ENCODE measurements around the gene OR5M8. TPM values are rescaled to one million over a fixed set of nuclear protein-coding genes. Genes with fewer than 3 reads are reported as not detected.

The OR5M8 gene
- total and polyA plus RNA-seq, 2 experiments from 2014 or later: not detected

DNA sequence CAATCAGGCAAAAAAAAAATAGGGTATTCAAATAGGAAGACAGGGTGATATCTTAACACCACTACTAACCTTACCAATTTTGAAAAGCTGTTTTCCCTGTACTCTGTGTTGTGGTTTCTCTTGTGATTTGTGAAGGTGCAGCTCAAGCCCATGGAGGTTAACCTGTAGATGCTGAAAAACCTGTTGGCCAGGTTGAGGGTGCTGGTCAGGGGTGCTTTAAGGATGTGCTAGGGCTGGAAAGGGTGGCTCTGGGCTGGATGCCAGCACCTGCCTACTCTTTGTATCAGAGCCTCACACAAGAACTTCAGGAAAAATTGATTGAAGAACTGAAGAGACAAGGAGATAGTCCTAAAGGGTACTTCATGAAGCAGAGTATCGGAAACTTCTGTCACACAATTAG is 18.3 kb upstream of the OR5M8 start:
- H3K27ac ChIP-seq: no peak overlapping the region
- no peaks in the 10 kb centered on the region for H3K4me1 ChIP-seq (ENCODE audit: low read depth)
- TF ChIP-seq, protein P1, sequence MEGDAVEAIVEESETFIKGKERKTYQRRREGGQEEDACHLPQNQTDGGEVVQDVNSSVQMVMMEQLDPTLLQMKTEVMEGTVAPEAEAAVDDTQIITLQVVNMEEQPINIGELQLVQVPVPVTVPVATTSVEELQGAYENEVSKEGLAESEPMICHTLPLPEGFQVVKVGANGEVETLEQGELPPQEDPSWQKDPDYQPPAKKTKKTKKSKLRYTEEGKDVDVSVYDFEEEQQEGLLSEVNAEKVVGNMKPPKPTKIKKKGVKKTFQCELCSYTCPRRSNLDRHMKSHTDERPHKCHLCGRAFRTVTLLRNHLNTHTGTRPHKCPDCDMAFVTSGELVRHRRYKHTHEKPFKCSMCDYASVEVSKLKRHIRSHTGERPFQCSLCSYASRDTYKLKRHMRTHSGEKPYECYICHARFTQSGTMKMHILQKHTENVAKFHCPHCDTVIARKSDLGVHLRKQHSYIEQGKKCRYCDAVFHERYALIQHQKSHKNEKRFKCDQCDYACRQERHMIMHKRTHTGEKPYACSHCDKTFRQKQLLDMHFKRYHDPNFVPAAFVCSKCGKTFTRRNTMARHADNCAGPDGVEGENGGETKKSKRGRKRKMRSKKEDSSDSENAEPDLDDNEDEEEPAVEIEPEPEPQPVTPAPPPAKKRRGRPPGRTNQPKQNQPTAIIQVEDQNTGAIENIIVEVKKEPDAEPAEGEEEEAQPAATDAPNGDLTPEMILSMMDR (IDR thresholded peaks at IDR 0.05; ENCODE audit: low read depth, low read length): no peak
- H3K4me3 ChIP-seq: no peak overlapping the region
- no peak for DNase-seq (ENCODE audit: low read depth in 1 of 2, low spot score in 1 of 2)
- no peaks in the 10 kb centered on the region for H3K36me3 ChIP-seq
- no peaks in the 10 kb centered on the region for H3K27me3 ChIP-seq
- no peaks in the 10 kb centered on the region for H3K9me3 ChIP-seq (ENCODE audit: low read depth)

DNA sequence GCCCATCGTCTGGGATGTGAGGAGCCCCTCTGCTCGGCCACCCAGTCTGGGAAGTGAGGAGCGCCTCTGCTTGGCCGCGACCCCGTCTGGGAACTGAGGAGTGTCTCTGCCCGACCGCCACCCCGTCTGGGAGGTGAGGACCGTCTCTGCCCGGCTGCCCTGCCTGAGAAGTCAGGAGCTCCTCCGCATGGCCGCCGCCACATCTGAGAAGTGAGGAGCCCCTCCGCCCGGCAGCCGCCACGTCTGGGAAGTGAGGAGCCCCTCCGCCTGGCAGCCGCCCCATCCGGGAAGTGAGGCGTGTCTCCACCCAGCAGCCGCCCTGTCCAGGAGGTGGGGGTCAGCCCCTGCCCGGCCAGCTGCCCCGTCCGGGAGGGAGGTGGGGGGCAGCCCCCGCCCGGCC is 5.8 kb upstream of the OR5M8 start:
- TF ChIP-seq, protein P1 (IDR thresholded peaks at IDR 0.05; ENCODE audit: low read depth, low read length): no peak
- DNase-seq (ENCODE audit: low read depth in 1 of 2, low spot score in 1 of 2): no peak
- Histone ChIP-seq H3K36me3 (no peaks in the 10 kb centered on the region), H3K9me3 (ENCODE audit: low read depth) (no peaks in the 10 kb centered on the region), H3K27me3 (no peaks in the 10 kb centered on the region), H3K4me3 (no peak overlapping the region), H3K27ac (no peak overlapping the region), H3K4me1 (ENCODE audit: low read depth) (no peaks in the 10 kb centered on the region)

DNA sequence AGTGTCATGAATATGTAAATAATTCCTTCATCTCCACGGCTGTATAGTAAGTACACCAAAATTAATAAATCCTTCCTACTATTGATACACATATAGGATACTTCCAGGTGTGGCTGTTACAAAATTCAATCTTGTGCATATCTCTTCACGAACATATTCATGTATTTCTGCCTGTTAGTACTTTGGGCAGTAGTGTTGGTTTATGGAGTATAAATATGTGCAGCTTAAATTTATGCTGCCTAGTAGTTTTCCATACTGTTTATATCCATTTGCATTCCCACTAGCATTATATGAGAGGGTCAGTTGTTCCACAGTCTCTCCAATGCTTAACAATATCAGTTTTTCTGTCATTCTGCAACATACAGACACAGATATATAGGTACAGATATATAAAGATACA is 3.9 kb upstream of the OR5M8 start:
- no peak overlapping the region for H3K27ac ChIP-seq
- H3K9me3 ChIP-seq (ENCODE audit: low read depth): no peaks in the 10 kb centered on the region
- DNase-seq (ENCODE audit: low read depth in 1 of 2, low spot score in 1 of 2): no peak
- H3K36me3 ChIP-seq: no peaks in the 10 kb centered on the region
- TF ChIP-seq, protein P1 (IDR thresholded peaks at IDR 0.05; ENCODE audit: low read depth, low read length): no peak
- no peaks in the 10 kb centered on the region for H3K27me3 ChIP-seq
- H3K4me3 ChIP-seq: no peak overlapping the region
- no peaks in the 10 kb centered on the region for H3K4me1 ChIP-seq (ENCODE audit: low read depth)

DNA sequence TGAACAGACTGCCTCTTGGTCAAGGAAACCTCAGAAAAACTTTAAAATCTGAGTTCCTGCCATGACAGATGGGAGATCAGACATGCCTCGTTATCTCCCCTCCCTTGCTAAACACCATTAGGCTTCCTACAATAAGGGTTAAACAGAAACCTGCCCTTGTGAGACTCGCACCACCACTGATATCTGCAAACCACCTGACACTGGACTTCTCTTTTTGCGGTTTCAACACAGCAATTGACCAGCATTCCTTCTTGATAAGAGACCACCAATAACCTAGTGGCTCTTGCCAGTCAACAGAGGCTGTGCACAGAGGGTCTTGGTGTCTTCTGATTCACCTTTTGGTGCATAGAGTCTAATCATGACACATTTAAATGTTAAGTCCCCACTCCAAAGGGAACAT is 4.4 kb downstream of the OR5M8 start:
- Histone ChIP-seq H3K27me3 (no peaks in the 10 kb centered on the region), H3K9me3 (ENCODE audit: low read depth) (no peaks in the 10 kb centered on the region), H3K36me3 (no peaks in the 10 kb centered on the region), H3K27ac (no peak overlapping the region), H3K4me3 (no peak overlapping the region), H3K4me1 (ENCODE audit: low read depth) (no peaks in the 10 kb centered on the region)
- DNase-seq (ENCODE audit: low read depth in 1 of 2, low spot score in 1 of 2): no peak
- TF ChIP-seq, protein P1 (IDR thresholded peaks at IDR 0.05; ENCODE audit: low read depth, low read length): no peak

DNA sequence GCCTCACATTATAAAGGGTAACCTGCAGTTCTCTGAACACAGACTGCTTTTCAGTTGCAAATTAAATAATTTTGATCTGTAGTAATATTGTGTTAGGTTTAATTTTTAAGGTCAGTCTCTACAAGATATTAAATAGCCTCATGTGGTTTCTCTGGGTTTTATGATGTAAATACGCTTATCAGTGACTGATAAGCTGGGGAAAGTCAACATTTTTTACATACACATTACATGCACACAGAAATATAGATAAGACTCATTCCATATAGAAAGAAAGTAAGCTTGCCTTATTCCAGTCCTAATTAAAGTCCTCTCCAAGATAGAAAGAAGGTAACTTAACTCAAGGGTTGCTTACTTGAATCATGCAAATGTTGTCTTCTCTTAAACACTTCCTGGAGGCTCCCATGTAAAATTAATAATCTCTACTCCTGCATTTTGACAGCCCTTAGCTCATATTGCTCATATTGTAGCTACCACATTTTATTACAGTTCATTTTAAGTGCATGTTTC is 16.4 kb downstream of the OR5M8 start:
- no peaks in the 10 kb centered on the region for H3K4me1 ChIP-seq (ENCODE audit: low read depth)
- no peak overlapping the region for H3K27ac ChIP-seq
- no peak overlapping the region for H3K4me3 ChIP-seq
- no peaks in the 10 kb centered on the region for H3K36me3 ChIP-seq
- H3K27me3 ChIP-seq: no peaks in the 10 kb centered on the region
- DNase-seq (ENCODE audit: low read depth in 1 of 2, low spot score in 1 of 2): no peak
- TF ChIP-seq, protein P1 (IDR thresholded peaks at IDR 0.05; ENCODE audit: low read depth, low read length): no peak
- H3K9me3 ChIP-seq (ENCODE audit: low read depth): no peaks in the 10 kb centered on the region

DNA sequence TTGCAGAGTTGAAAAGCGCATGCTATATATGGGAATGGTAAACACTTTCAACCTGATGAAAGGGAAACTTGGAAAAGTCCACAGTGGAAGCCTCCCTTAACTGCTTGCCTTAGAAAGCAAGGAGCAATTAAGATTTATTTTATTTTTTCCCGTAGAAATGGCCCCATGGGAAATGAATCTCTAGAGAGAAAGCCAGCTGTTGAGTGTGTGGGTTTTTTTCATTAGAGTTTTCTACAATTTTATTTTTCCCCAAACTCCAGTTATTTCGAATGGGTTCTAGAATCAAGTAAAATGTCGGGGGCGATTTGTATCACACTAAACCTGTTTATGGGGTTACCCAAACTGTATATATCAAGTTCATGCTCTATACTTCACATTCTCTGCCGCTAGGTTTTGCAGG is 17.9 kb downstream of the OR5M8 start, which contains the start of gene OR5M3:
OR5M3 (minus strand) TSS at position 101 of the 400 bp plus-strand sequence. CDS start 2,855 bp downstream, outside the sequence.
- no peak within 1 kb of the TSS for H3K27ac ChIP-seq
- H3K36me3 ChIP-seq: no peaks in the 10 kb centered on the region
- no peak for DNase-seq (ENCODE audit: low read depth in 1 of 2, low spot score in 1 of 2)
- TF ChIP-seq, protein P1 (IDR thresholded peaks at IDR 0.05; ENCODE audit: low read depth, low read length): no peak
- no peaks in the 10 kb centered on the region for H3K9me3 ChIP-seq (ENCODE audit: low read depth)
- no peaks in the 10 kb centered on the region for H3K27me3 ChIP-seq
- H3K4me3 ChIP-seq: no peak within 1 kb of the TSS
- no peaks in the 10 kb centered on the region for H3K4me1 ChIP-seq (ENCODE audit: low read depth)

Measured in cardiac muscle cell (in vitro differentiated cells and primary cell).